T-helper 2 cell treated with Interferon-gamma antibody and Interleukin-4, amounts not matched to agents 5 μg/mL and 100 μg/mL, for 36 hours (primary cell): ENCODE measurements around the gene PTPRN2.
"Not testable (repeated sequence)": the region's sequence is repeated elsewhere in the genome, so short reads cannot be mapped to it uniquely, and the experiment has no call there.

Source experiments
- DNase-seq: peaks from one replicate; pipeline ENCODE4 v3.0.0; 2021; ENCODE audit warnings: low spot score
- H3K27ac Mint-ChIP-seq: one replicate; pipeline ENCODE4 v1.8.0; 2021; ENCODE audit warnings: mild to moderate bottlenecking, mixed read lengths
- H3K27me3 Mint-ChIP-seq: one replicate; pipeline ENCODE4 v1.8.0; 2021; ENCODE audit warnings: low read depth, mixed read lengths
- H3K36me3 Mint-ChIP-seq: one replicate; pipeline ENCODE4 v1.8.0; 2021; ENCODE audit warnings: low read depth, mixed read lengths
- H3K4me1 Mint-ChIP-seq: one replicate; pipeline ENCODE4 v1.8.0; 2021; ENCODE audit warnings: low read depth, mixed read lengths
- H3K4me3 Mint-ChIP-seq: one replicate; pipeline ENCODE4 v1.8.0; 2022; ENCODE audit warnings: mild to moderate bottlenecking, moderate library complexity, mixed read lengths
- H3K9me3 Mint-ChIP-seq: one replicate; pipeline ENCODE4 v1.8.0; 2021; ENCODE audit warnings: mixed read lengths

The PTPRN2 gene

GRCh38 chr7:158042156-158042880, 545.3 kb downstream of the PTPRN2 start:
- H3K4me1 Mint-ChIP-seq, result no peaks in the 10 kb centered on the region
- H3K36me3 Mint-ChIP-seq, result no peaks in the 10 kb centered on the region
- H3K9me3 Mint-ChIP-seq, result peaks cover 17% of the 10 kb centered on the region
- no peak overlapping the region for H3K27ac Mint-ChIP-seq
- no peak for DNase-seq
- H3K27me3 Mint-ChIP-seq, result no peaks in the 10 kb centered on the region
- no peak overlapping the region for H3K4me3 Mint-ChIP-seq

GRCh38 chr7:158040199-158040598, 547.4 kb downstream of the PTPRN2 start:
- H3K36me3 Mint-ChIP-seq, result no peaks in the 10 kb centered on the region
- H3K27me3 Mint-ChIP-seq, result no peaks in the 10 kb centered on the region
- no peak overlapping the region for H3K4me3 Mint-ChIP-seq
- no peaks in the 10 kb centered on the region for H3K4me1 Mint-ChIP-seq
- no peak overlapping the region for H3K27ac Mint-ChIP-seq
- no peak for DNase-seq
- H3K9me3 Mint-ChIP-seq, result peaks cover 17% of the 10 kb centered on the region

- H3K9me3 Mint-ChIP-seq, result peaks cover 17% of the 10 kb centered on the region
- H3K4me1 Mint-ChIP-seq, result no peaks in the 10 kb centered on the region
- no peak for DNase-seq
- H3K27ac Mint-ChIP-seq, result no peak overlapping the region
- H3K36me3 Mint-ChIP-seq, result no peaks in the 10 kb centered on the region
- H3K4me3 Mint-ChIP-seq, result no peak overlapping the region
- H3K27me3 Mint-ChIP-seq, result no peaks in the 10 kb centered on the region
Observed at GRCh38 chr7:158039270-158039669, 548.4 kb downstream of the PTPRN2 start.

GRCh38 chr7:158037211-158037610, 550.4 kb downstream of the PTPRN2 start:
- Mint-ChIP-seq H3K9me3 (peaks cover 22% of the 10 kb centered on the region), H3K27me3 (no peaks in the 10 kb centered on the region), H3K4me1 (no peaks in the 10 kb centered on the region), H3K27ac (no peak overlapping the region), H3K36me3 (no peaks in the 10 kb centered on the region), H3K4me3 (no peak overlapping the region)
- no peak for DNase-seq

GRCh38 chr7:158035343-158035742, 552.3 kb downstream of the PTPRN2 start:
- no peaks in the 10 kb centered on the region for H3K27me3 Mint-ChIP-seq
- DNase-seq, result no peak
- no peaks in the 10 kb centered on the region for H3K36me3 Mint-ChIP-seq
- H3K9me3 Mint-ChIP-seq, result peaks cover 22% of the 10 kb centered on the region
- H3K4me3 Mint-ChIP-seq, result no peak overlapping the region
- no peaks in the 10 kb centered on the region for H3K4me1 Mint-ChIP-seq
- H3K27ac Mint-ChIP-seq, result no peak overlapping the region

- no peak overlapping the region for H3K4me3 Mint-ChIP-seq
- H3K9me3 Mint-ChIP-seq, result peaks cover 16% of the 10 kb centered on the region
- H3K4me1 Mint-ChIP-seq, result no peaks in the 10 kb centered on the region
- no peak for DNase-seq
- no peak overlapping the region for H3K27ac Mint-ChIP-seq
- no peaks in the 10 kb centered on the region for H3K36me3 Mint-ChIP-seq
- no peaks in the 10 kb centered on the region for H3K27me3 Mint-ChIP-seq
Observed at GRCh38 chr7:158034571-158034970, 553.1 kb downstream of the PTPRN2 start.

- H3K27me3 Mint-ChIP-seq, H3K36me3 Mint-ChIP-seq, H3K27ac Mint-ChIP-seq, H3K4me1 Mint-ChIP-seq, DNase-seq, H3K4me3 Mint-ChIP-seq: not testable (repeated sequence)
- H3K9me3 Mint-ChIP-seq, result peaks cover 11% of the 10 kb centered on the region
Observed at GRCh38 chr7:158033925-158034324, 553.7 kb downstream of the PTPRN2 start.

- Mint-ChIP-seq H3K27me3 (no peaks in the 10 kb centered on the region), H3K36me3 (no peaks in the 10 kb centered on the region), H3K9me3 (peaks cover 9% of the 10 kb centered on the region), H3K4me1 (no peaks in the 10 kb centered on the region), H3K27ac (no peak overlapping the region), H3K4me3 (no peak overlapping the region)
- DNase-seq, result no peak
Observed at GRCh38 chr7:158033196-158033595, 554.4 kb downstream of the PTPRN2 start.

- Mint-ChIP-seq H3K9me3 (peaks cover 5% of the 10 kb centered on the region), H3K27ac (no peak overlapping the region), H3K27me3 (no peaks in the 10 kb centered on the region), H3K36me3 (no peaks in the 10 kb centered on the region), H3K4me1 (no peaks in the 10 kb centered on the region), H3K4me3 (no peak overlapping the region)
- DNase-seq, result no peak
Observed at GRCh38 chr7:158032561-158033115, 555.0 kb downstream of the PTPRN2 start.

GRCh38 chr7:158031867-158032308, 555.7 kb downstream of the PTPRN2 start:
- no peaks in the 10 kb centered on the region for H3K27me3 Mint-ChIP-seq
- DNase-seq, result no peak
- no peaks in the 10 kb centered on the region for H3K4me1 Mint-ChIP-seq
- H3K36me3 Mint-ChIP-seq, result no peaks in the 10 kb centered on the region
- H3K27ac Mint-ChIP-seq, result no peak overlapping the region
- no peak overlapping the region for H3K4me3 Mint-ChIP-seq
- peaks cover 5% of the 10 kb centered on the region for H3K9me3 Mint-ChIP-seq

- no peak overlapping the region for H3K4me3 Mint-ChIP-seq
- no peaks in the 10 kb centered on the region for H3K27me3 Mint-ChIP-seq
- H3K4me1 Mint-ChIP-seq, result no peaks in the 10 kb centered on the region
- H3K27ac Mint-ChIP-seq, result no peak overlapping the region
- H3K36me3 Mint-ChIP-seq, result no peaks in the 10 kb centered on the region
- peaks cover 5% of the 10 kb centered on the region for H3K9me3 Mint-ChIP-seq
- no peak for DNase-seq
Observed at GRCh38 chr7:158030566-158030965, 557.1 kb downstream of the PTPRN2 start.

GRCh38 chr7:158030071-158030470, 557.6 kb downstream of the PTPRN2 start:
- no peak overlapping the region for H3K4me3 Mint-ChIP-seq
- no peak for DNase-seq

GRCh38 chr7:158029509-158029908, 558.1 kb downstream of the PTPRN2 start:
- Mint-ChIP-seq H3K27ac (no peak overlapping the region), H3K4me1 (no peaks in the 10 kb centered on the region), H3K27me3 (no peaks in the 10 kb centered on the region), H3K36me3 (no peaks in the 10 kb centered on the region), H3K9me3 (peaks cover 5% of the 10 kb centered on the region), H3K4me3 (no peak overlapping the region)
- DNase-seq, result no peak

More at GRCh38 chr7:158030071-158030470, 557.6 kb downstream of the PTPRN2 start:
- H3K27me3 Mint-ChIP-seq, result no peaks in the 10 kb centered on the region
- H3K36me3 Mint-ChIP-seq, result no peaks in the 10 kb centered on the region
- H3K27ac Mint-ChIP-seq, result no peak overlapping the region
- peaks cover 5% of the 10 kb centered on the region for H3K9me3 Mint-ChIP-seq
- no peaks in the 10 kb centered on the region for H3K4me1 Mint-ChIP-seq

- H3K27ac Mint-ChIP-seq, result no peak overlapping the region
- H3K36me3 Mint-ChIP-seq, result no peaks in the 10 kb centered on the region
- H3K4me1 Mint-ChIP-seq, result no peaks in the 10 kb centered on the region
- no peak for DNase-seq
- H3K27me3 Mint-ChIP-seq, result no peaks in the 10 kb centered on the region
- no peak overlapping the region for H3K4me3 Mint-ChIP-seq
- peaks cover 5% of the 10 kb centered on the region for H3K9me3 Mint-ChIP-seq
Observed at GRCh38 chr7:158028971-158029370, 558.7 kb downstream of the PTPRN2 start.
